HG02852 (cell line): ENCODE measurements around the gene SLC15A1.

Source experiments
- ATAC-seq: cut with Tn5 transposase; IDR thresholded peaks from one replicate; pipeline ENCODE4 v1.9.1; 2021; ENCODE audit warnings: mild to moderate bottlenecking, moderate library complexity; ENCODE audit not compliant: unreplicated experiment

SLC15A1 gene

DNA sequence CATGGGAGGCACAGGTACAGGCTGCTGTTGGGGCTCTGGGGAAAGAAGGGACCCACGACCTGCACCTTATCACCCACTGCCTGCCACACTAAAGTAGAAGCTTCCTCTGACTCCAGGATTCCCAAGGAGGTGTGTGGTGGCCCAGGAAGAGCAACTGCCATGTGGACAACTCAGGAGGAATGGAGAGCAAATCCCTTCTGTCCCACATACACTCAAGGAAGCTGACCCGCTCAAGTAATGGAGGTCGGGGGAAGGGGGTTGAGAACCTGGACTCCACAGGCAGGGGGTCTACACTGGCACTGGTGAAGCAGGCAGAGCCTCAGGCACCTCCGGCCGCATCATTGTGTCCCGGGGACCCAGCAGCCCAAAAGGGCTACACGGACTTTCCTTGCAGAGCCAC is 29.4 kb upstream of the SLC15A1 start:
- ATAC-seq: no peak

- no peak for ATAC-seq
Measured at GRCh38 chr13:98781470-98781869, 29.0 kb upstream of the SLC15A1 start.

DNA sequence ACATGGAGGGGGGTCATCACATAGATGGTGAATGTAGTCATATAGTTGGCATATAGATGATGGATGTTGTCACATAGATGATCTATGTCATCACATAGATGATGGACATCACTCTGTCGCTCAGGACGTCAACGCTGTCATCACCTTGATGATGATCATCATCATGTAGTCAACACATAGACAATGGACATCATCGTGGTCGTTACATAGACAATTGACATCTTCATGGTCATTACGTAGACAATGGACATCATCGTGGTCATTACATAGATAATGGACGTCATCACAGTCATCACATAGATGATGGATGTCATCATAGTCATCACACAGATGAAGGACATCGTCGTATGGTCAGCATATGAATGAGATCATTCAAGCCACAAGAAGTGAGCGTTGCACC is 28.6 kb upstream of the SLC15A1 start:
- no peak for ATAC-seq

- ATAC-seq: no peak
Measured at GRCh38 chr13:98780451-98780850, 28.0 kb upstream of the SLC15A1 start.

DNA sequence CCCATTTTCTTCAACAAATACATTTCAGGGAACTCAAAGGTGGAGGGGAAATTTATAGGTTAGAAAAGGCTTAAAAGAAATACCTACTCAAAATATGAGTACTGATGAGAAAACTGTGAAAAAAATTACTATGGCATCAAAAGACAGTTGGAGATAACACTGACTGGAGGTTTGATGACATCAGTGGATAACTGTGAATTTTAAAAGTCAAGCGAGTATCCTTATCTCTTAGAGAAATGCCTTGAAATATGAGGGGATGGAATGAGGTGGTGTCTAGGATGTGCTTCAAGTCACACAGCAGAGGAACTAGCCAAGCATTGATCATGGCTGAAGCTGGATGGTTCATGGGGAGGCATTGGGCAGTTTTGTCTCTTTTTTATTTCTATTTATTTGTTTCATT is 27.2 kb upstream of the SLC15A1 start:
- no peak for ATAC-seq

DNA sequence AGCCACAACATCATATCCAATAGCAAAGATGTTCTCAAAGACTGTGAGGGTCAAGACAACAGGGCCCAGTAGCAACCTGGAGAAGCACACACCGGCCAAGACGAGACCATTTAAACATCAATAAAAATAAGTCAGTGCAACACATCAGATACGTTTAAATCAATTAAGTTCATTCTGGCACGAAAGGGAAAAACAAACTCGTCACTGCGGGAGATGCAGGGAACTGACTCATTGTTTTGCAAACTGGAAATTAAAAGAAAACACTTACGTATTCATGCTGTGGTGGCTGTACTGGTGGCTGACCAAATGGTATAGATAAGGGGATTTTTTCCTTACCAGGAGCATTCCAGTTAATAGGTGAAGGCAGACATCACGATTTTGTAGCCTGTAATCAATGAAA is 26.3 kb upstream of the SLC15A1 start:
- ATAC-seq: no peak

GRCh38 chr13:98776644-98777043 is 24.2 kb upstream of the SLC15A1 start:
- no peak for ATAC-seq

DNA sequence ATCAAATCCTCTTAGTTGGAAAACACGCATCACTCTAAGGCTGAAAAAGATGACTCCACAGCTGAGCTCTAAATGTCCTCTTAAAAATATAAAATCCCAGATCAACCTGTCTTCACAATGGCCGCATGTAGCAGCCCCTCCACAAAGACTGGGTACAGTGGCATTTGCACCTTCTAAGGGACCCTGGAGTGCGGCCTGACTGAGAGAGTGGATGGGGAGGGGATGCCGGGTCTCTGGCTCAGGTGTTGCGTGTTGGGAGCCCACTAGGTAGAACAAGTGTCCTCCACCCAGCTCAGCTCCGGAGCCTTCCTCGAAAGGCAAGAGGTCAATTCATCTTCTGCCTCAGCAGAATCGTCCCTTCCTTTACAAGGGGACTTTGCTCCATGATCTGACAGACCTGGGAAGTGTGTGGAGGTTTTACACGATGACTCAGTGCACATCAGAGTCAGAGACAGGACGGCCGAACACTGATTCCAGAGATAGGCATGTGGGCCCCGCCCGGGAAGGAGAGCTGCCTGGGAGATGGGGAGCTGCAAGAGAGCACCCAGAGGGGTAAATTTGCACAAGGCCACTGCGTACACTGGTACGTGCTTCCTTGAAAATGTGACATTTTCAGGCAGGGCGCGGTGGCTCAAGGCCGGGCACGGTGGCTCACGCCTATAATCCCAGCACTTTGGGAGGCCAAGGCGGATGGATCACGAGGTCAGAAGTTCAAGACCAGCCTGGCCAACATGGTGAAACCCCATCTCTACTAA is 23.5 kb upstream of the SLC15A1 start:
- ATAC-seq: no peak

- no peak for ATAC-seq
Measured at GRCh38 chr13:98775386-98775785, 22.9 kb upstream of the SLC15A1 start.

GRCh38 chr13:98774776-98775175 is 22.3 kb upstream of the SLC15A1 start:
- ATAC-seq: no peak

- no peak for ATAC-seq
Measured at GRCh38 chr13:98773921-98774320, 21.4 kb upstream of the SLC15A1 start.

DNA sequence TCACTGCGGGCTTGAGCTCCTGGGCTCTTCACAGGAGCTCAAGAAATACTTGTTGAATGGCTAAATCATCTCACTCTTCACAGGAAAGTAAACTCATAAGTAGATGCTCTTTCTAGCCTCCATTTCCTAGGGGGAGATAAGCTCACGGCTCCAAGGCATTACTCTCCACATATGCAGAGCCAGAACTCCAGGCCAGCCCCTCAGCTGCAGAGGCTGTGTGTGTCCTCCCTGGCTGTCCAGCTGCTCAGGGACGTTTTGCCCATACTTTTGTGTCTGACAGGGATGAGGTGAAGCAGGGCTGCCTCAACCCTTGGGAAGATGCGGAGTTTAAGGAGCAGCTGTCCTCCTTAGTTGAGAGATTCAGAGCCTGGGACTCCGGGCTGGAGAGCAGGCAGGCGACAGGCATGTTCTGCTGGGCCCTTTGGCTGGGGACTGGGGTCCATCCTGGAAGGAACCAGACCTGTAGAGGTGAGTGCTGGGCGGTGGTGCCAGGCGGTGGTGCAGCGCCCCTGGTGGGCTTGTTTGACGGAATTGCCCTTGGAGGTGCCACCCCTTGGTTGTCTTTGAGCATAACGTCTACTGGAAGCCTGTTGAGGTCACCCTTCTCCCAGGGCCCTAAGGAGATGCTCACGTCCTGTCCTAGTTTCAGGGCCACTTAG is 20.5 kb upstream of the SLC15A1 start:
- no peak for ATAC-seq

GRCh38 chr13:98771838-98772611 is 19.6 kb upstream of the SLC15A1 start:
- no peak for ATAC-seq

DNA sequence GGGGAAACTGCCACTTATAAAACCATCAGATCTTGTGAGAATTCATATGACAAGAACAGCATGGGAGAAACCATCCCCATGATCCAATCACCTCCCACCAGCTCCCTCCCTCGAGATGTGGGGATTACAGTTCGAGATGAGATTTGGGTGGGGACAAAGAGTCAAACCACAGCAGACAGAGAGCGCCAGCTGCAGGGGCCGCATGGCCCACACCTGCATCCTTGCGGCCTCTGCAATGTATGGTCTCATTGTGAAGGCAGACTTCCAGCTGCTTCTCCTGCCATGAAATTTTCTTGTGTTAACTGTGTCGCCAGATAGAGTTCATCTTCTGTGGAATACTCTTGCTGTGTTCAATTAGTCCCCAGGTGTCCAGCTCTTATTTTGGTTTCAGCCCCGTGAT is 17.3 kb upstream of the SLC15A1 start:
- ATAC-seq: no peak

DNA sequence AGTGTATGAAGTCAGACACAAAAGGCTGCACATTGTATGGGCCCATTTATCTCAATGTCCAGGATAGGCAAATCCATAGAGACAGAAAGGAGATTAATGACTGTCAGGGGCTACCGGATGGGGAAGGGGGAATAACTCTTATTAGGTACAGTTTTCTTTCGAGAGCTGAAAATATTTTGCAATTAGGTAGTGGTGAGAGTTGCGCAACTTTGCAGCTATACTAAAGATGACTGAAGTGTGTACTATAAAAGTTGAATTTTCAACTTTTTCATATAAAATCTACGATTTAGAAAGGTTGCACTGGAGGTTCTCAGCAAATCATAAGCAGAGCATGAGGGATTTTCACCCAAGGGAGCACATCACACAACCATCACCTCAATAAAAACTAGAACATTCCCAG is 16.1 kb upstream of the SLC15A1 start:
- ATAC-seq: no peak

GRCh38 chr13:98766697-98767096 is 14.2 kb upstream of the SLC15A1 start:
- ATAC-seq: no peak

DNA sequence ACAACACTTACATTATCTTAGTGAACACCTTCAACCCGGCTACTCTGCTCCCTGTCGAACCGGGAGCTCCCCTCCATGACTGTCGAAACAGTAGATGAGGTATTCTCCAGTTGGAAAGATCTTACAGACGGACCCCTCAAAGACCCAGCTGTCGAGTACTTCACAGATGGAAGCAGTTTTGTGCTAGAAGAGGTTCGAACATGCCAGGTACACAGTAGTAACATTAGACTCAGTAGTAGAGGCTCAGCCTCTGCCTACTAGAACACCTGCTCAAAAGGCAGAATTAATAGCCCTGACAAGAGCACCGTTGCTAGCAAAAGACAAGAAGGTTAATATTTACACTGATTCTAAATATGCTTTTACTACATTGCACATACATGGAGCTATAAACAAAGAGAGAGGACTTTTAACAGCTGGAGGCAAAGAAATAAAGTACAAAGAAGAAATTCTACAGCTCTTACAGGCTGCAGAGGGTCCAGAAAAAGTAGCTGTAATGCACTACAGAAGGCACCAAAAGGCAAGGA is 13.6 kb upstream of the SLC15A1 start:
- ATAC-seq: no peak

- peak; percentile 19 for ATAC-seq
Measured at GRCh38 chr13:98761986-98762616, 9.6 kb upstream of the SLC15A1 start.

- ATAC-seq: peak; percentile 87
Measured at GRCh38 chr13:98761126-98761985, 8.9 kb upstream of the SLC15A1 start.

DNA sequence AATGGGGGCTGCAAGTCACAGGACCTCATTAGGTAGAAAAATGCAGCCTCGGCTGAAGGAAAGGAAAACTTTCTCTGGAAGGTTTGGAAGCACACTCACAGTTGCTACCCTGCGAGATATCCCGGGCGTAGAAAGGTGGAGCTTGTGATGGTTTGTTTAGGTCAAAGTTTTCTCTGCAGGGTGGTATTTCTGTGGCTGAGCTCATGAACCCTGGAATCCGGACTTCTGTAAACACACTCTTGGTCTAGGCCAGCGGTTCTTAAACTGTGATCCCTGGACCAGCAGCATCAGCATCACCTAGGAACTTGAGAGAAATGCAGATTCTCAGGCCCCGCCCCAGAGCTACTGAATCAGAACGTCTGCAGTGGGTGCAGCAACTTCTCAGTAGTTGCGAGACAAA is 3.3 kb upstream of the SLC15A1 start:
- ATAC-seq: no peak
